Astrocyte of the spinal cord (primary cell): Measurements from ENCODE around the gene ATRNL1.
A peak's percentile ranks its signal among the peaks of the same experiment; 100 is the strongest.
"Not testable (repeated sequence)": the region's sequence is repeated elsewhere in the genome, so short reads cannot be mapped to it uniquely, and the experiment has no call there.

ENCODE experiments used
- DNase-seq: peaks from one replicate; pipeline ENCODE4 v3.0.0; 2011; ENCODE audit warnings: low read depth, low spot score
- H3K4me3 ChIP-seq: 2 replicates; pipeline ENCODE4 v1.5.1; 2011; ENCODE audit warnings: low read depth, mild to moderate bottlenecking, low read length, moderate library complexity
- in situ Hi-C: cut with HindIII; loops from 2 replicates; pipeline ENCODE4 v1.10.0; 2017; ENCODE audit warnings: low sequenced_read_pairs
- TF ChIP-seq, protein P1 (sequence below): IDR thresholded peaks from 2 replicates; pipeline ENCODE4 v1.5.1; 2012; ENCODE audit warnings: low read depth, mild to moderate bottlenecking, low read length, inconsistent platforms

ATRNL1 gene

DNA sequence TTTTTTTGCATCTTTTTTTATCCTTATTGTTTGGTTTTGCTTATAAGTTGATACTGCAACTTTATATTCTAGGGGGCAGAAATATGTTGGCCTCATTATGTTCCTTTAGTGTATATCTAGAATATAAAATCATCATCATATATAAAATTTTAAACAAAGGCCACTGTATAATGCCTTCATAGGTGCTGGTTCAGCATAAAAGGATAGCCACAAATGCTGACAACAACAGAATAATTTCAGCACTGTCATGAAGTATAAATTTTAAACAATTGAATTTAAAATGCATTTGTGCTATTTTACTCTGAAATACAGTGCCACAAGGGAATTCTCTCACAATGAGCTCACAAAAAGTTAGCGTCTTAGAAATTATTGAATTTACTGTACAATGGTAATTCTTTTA lies 285.9 kb downstream of the ATRNL1 start:
- no peak for DNase-seq
- TF ChIP-seq, protein P1, sequence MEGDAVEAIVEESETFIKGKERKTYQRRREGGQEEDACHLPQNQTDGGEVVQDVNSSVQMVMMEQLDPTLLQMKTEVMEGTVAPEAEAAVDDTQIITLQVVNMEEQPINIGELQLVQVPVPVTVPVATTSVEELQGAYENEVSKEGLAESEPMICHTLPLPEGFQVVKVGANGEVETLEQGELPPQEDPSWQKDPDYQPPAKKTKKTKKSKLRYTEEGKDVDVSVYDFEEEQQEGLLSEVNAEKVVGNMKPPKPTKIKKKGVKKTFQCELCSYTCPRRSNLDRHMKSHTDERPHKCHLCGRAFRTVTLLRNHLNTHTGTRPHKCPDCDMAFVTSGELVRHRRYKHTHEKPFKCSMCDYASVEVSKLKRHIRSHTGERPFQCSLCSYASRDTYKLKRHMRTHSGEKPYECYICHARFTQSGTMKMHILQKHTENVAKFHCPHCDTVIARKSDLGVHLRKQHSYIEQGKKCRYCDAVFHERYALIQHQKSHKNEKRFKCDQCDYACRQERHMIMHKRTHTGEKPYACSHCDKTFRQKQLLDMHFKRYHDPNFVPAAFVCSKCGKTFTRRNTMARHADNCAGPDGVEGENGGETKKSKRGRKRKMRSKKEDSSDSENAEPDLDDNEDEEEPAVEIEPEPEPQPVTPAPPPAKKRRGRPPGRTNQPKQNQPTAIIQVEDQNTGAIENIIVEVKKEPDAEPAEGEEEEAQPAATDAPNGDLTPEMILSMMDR = no peak
- in situ Hi-C loops = no loop called here
- H3K4me3 ChIP-seq = no peak overlapping the region

DNA sequence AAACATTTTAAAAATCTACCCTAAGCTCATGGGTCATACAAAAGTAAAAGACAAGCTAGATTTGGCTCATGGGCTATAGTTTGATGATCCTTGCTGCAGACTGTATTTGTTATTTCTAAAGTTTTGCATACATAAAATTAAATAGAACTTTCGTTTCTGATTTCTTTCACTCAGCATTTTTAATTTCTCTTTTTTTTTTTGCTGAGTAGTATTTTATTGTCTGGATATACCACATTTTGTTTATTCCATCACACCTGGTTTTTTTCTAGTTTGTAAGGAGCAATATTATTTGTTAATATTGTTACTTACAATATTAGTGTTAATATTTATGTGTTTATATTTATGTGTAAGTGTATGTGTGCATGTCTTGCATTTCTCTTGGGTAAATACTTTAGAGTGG lies 291.5 kb downstream of the ATRNL1 start:
- in situ Hi-C loops = no loop called here
- DNase-seq = no peak
- no peak overlapping the region for H3K4me3 ChIP-seq
- TF ChIP-seq, protein P1 = no peak

DNA sequence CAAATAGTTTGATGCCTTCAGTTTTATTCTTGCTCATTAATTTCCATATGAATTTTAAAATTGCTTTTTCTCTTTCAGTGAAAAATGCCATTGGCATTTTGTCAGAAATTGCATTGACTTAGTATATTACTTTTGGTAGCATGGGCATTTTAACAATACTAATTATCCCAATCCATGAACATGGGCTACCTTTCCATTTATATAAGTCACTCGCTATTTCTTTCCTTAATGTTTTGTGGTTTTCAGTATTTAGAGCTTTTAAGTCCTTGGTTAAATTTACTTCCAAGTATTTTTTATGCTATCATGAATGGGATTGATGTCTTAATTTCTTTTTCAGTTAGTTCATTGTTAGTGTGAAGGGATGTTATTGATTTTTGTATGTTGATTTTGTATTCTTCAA lies 297.4 kb downstream of the ATRNL1 start:
- TF ChIP-seq, protein P1 = no peak
- no peak overlapping the region for H3K4me3 ChIP-seq
- no peak for DNase-seq
- in situ Hi-C loops = no loop called here

DNA sequence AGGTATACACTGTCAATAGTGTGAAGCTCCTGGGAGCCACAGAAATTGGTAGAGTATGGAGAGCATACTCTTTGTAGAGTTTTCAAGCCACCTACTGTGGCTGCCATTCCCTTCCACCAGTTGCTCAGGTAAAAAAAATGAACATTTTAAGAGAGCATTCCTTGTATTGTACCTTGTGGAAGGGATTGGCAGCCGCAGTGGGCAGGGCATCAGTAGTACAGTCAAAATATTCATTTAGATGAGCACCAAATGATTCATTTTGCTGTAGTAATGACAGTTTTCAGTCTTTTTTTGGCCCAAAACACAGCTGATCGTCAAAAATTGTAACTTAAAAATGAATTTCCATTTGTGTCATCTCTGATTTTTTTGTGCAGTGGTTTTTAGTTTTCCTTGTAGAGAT lies 304.9 kb downstream of the ATRNL1 start:
- no peak overlapping the region for H3K4me3 ChIP-seq
- TF ChIP-seq, protein P1 = no peak
- no peak for DNase-seq
- in situ Hi-C loops = no loop called here

DNA sequence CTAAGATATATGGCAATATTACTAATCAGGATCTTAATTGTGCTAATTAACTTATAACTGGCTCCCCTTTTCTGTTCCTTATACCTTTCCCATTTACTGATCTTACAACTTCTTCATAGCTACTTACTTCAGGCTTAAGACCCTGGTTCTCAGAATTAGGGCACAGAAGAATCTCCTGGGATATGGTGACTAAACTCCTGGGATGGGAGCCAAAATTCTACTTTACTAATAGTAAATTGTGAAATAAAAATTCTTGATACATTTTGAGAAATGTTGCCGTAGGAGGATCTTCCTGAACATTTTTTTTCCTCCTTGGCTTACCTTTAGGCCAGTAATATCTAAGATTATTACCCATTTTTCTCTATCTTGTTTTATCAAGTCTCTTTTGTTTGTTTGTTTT lies 309.5 kb downstream of the ATRNL1 start:
- in situ Hi-C loops = no loop called here
- TF ChIP-seq, protein P1 = no peak
- H3K4me3 ChIP-seq = no peak overlapping the region
- DNase-seq = peak; percentile 69

DNA sequence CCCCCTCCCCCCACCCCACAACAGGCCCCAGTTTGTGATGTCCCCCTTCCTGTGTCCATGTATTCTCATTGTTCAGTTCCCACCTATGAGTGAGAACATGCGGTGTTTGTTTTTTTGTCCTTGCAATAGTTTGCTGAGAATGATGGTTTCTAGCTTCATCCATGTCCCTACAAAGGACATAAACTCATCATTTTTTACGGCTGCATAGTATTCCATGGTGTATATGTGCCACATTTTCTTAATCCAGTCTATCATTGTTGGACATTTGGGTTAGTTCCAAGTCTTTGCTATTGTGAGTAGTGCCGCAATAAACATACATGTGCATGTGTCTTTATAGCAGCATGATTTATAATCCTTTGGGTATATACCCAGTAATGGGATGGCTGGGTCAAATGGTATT lies 312.7 kb downstream of the ATRNL1 start:
- H3K4me3 ChIP-seq, DNase-seq, in situ Hi-C loops: not testable (repeated sequence)

DNA sequence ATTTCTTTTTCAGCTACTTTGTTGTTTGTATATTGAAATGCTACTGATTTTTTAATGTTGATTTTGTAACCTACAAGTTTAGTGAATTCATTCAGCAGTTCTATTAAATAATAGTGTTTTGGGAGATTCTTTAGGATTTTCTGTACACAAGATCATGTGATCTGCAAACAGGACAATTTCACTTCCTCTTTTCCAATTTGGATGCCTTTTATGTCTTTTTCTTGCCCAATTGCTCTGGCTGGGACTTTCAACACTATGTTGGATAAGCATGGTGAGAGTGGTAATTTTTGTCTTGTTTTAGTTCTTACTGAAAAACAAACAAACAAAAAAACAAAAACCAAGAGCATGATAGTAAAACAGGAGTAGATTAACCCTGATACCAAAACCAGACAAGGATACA lies 316.2 kb downstream of the ATRNL1 start:
- TF ChIP-seq, protein P1 = no peak
- DNase-seq = no peak
- no peak overlapping the region for H3K4me3 ChIP-seq
- in situ Hi-C loops = no loop called here
